Common myeloid progenitor, CD34-positive (primary cell): ENCODE data around the gene PRKCA.
"Not testable (repeated sequence)": the region's sequence is repeated elsewhere in the genome, so short reads cannot be mapped to it uniquely, and the experiment has no call there.

Experiments used
- CTCF ChIA-PET: fragments of 350-600 bp; sonication (Branson Sonifier 250); formaldehyde crosslinking; loops from one replicate; lab custom pipeline; 2021; ENCODE audit warnings: antibody characterized with exemption; lab: Charles Lee
- POLR2A ChIA-PET: fragments of 350-600 bp; sonication (Branson Sonifier 250); formaldehyde crosslinking; loops from one replicate; lab custom pipeline; 2021; ENCODE audit warnings: antibody characterized with exemption; lab: Charles Lee
- DNase-seq, 3 donors: peaks; one replicate each; pipeline versions ENCODE4 v3.0.0 to v3.0.0-alpha.2; 2013
- H3K27ac ChIP-seq, 2 experiments: 1 replicate in 1 of 2; 2 replicates in 1 of 2; pipeline ENCODE4 v1.7.0; 2013; ENCODE audit warnings: inconsistent platforms in 2 of 2, low read length in 2 of 2, mild to moderate bottlenecking in 2 of 2, low read depth in 1 of 2, moderate library complexity in 1 of 2; ENCODE audit not compliant: severe bottlenecking in 2 of 2, insufficient read depth in 1 of 2, poor library complexity in 1 of 2
- H3K27me3 ChIP-seq, 5 experiments: replicated peaks in 2 of 5; 1 replicate in 3 of 5; 2 replicates in 2 of 5; pipeline versions ENCODE4 v1.6.1 to v1.7.0; 2013; ENCODE audit warnings: low read length in 4 of 5, mild to moderate bottlenecking in 2 of 5, moderate library complexity in 2 of 5, inconsistent platforms in 1 of 5; ENCODE audit not compliant: insufficient read depth in 5 of 5, control insufficient read depth in 4 of 5
- H3K36me3 ChIP-seq, 4 experiments: 1 replicate in 2 of 4; 2 replicates in 2 of 4; pipeline versions ENCODE4 v1.6.1 to v1.7.0; 2013; ENCODE audit warnings: low read length in 3 of 4, control low read depth in 1 of 4, mild to moderate bottlenecking in 1 of 4; ENCODE audit not compliant: control insufficient read depth in 4 of 4, insufficient read depth in 4 of 4
- H3K4me1 ChIP-seq, 4 experiments: 1 replicate in 3 of 4; 2 replicates in 1 of 4; pipeline versions ENCODE4 v1.6.1 to v1.7.1; 2013; ENCODE audit warnings: low read length in 3 of 4, mild to moderate bottlenecking in 3 of 4, control low read depth in 1 of 4, inconsistent platforms in 1 of 4, moderate library complexity in 1 of 4; ENCODE audit not compliant: control insufficient read depth in 4 of 4, insufficient read depth in 4 of 4; ENCODE audit errors: control extremely low read depth in 1 of 4
- H3K4me3 ChIP-seq, 7 experiments: 1 replicate in 4 of 7; 2 replicates in 3 of 7; pipeline versions ENCODE4 v1.5.1 to v1.7.0; 2013; ENCODE audit warnings: mild to moderate bottlenecking in 7 of 7, low read length in 6 of 7, moderate library complexity in 6 of 7, inconsistent platforms in 2 of 7, low read depth in 2 of 7, control low read depth in 1 of 7; ENCODE audit not compliant: insufficient read depth in 4 of 7, control insufficient read depth in 1 of 7; ENCODE audit errors: extremely low read depth in 1 of 7
- H3K9me3 ChIP-seq, 5 experiments: 1 replicate in 4 of 5; 2 replicates in 1 of 5; pipeline versions ENCODE4 v1.6.1 to v1.7.1; 2013; ENCODE audit warnings: low read length in 4 of 5, mild to moderate bottlenecking in 2 of 5, inconsistent platforms in 1 of 5, low read depth in 1 of 5, moderate library complexity in 1 of 5; ENCODE audit not compliant: control insufficient read depth in 4 of 5, insufficient read depth in 2 of 5; ENCODE audit errors: control extremely low read depth in 1 of 5
- WGBS: methylation state at CpG from one replicate; pipeline ENCODE4 v1.1.5; 2013; ENCODE audit not compliant: insufficient coverage; 5-methylcytosine and 5-hydroxymethylcytosine counted together

PRKCA gene

DNA sequence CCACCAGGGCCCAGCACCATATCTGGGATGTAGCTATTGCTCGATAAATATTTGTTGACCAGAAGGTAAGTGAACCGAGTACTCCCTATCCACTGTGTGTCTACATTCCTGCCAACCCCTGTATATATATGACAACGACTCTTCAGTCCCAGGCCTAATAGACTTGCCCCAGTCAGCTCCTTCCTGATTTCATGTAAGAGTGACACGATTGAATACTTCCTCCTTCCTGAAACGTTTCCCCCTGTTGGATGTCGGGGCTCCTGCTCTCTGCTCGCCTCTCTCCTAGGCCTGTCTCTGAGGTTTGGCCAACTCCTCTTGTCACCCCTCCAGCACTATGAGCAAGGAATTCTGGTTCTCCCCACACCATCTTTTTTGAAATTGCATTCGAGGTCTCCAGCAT lies 178.9 kb downstream of the PRKCA start:
- H3K27ac ChIP-seq, result no peak overlapping the region
- H3K27me3 ChIP-seq, result peaks cover 0 to 1% (median 0%) of the 10 kb centered on the region in 5 experiments
- ChIA-PET POLR2A (no interaction called here), CTCF (no interaction called here)
- H3K36me3 ChIP-seq, result no peaks in the 10 kb centered on the region
- no peaks in the 10 kb centered on the region for H3K9me3 ChIP-seq
- no peak overlapping the region for H3K4me3 ChIP-seq
- 72% methylated on average over 8 of the region's 8 CpGs for WGBS
- H3K4me1 ChIP-seq, result no peaks in the 10 kb centered on the region
- no peak for DNase-seq

DNA sequence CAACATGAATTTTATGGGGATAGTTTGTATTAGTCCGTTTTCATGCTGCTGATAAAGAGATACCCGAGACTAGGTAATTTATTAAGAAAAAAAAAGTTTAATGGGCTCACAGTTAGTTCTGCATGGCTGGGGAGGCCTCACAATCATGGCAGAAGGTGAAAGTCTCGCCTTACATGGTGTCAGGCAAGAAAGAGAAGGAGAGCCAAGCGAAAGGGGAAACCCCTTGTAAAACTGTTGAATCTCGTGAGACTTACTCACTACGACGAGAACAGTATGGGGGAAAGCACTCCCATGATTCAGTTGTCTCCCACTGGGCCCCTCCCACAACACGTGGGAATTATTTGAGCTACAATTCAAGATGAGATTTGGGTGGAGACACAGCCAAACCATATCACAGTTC lies 181.5 kb downstream of the PRKCA start:
- Histone ChIP-seq H3K27me3 (peaks cover 0 to 1% (median 0%) of the 10 kb centered on the region in 5 experiments), H3K4me1 (no peaks in the 10 kb centered on the region), H3K27ac (no peak overlapping the region), H3K9me3 (no peaks in the 10 kb centered on the region), H3K36me3 (no peaks in the 10 kb centered on the region), H3K4me3 (no peak overlapping the region)
- DNase-seq, result no peak
- POLR2A ChIA-PET, result no interaction called here
- 100% methylated on average over 7 of the region's 8 CpGs for WGBS
- CTCF ChIA-PET, result interaction anchor here (0.7 kb wide), 1 partner anchor 13 kb away, joined by 3 read pairs; no protein-coding TSS in a partner anchor

DNA sequence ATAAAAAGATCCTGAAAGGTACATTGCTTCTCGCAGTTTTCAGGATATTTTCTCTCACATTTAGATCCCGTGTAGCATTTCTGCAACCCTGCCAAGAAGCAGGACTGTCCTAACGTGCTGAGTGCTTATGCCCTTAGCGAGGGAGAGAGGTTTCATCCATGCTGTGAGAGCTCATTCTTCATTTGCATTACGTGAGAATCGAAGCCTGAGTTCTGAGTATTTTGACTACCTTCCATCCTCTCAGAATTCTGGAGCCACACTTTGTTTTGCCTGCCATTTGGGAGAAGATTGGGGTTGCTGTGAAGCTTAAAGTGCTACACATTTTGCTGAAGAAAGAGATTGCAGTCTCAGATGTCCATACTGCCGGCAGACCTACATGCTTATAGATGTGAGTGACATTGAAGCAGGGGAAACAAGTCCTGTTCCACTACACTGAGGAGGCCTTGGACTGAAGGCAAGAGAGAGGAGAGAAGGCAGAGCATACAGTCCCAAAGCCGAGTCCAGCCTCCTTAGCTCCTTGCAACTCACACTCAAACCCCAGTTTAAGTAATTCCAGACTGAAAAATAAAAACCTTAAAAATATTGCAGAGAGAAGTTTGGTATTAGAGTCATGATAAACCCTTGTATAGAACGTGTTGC lies 183.0 kb downstream of the PRKCA start:
- 93% methylated on average over 6 of the region's 9 CpGs for WGBS
- no peaks in the 10 kb centered on the region for H3K36me3 ChIP-seq
- ChIA-PET CTCF (no interaction called here), POLR2A (no interaction called here)
- H3K4me3 ChIP-seq, result no peak overlapping the region
- no peak overlapping the region for H3K27ac ChIP-seq
- DNase-seq, result no peak
- no peaks in the 10 kb centered on the region for H3K9me3 ChIP-seq
- no peaks in the 10 kb centered on the region for H3K4me1 ChIP-seq
- H3K27me3 ChIP-seq, result peaks cover 0 to 1% (median 0%) of the 10 kb centered on the region in 5 experiments

DNA sequence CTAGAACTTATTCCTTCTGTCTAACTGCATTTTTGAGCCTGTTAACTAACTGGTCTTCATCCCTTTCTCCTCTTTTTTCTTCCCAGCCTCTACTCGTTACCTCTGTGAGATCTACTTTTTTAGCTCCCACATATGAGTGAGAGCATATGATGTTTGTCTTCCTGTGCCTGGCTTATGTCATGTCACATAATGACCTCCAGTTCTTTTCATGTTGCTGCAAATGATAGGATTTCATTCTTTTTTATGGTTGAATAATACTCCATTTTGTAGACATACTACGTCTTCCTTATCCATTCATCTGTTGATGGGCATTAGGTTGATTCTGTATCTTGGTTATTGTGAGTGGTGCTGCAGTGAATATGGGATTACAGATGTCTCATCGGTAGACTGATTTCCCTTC lies 184.7 kb downstream of the PRKCA start:
- H3K4me3 ChIP-seq, result no peak overlapping the region
- DNase-seq, result no peak
- H3K36me3 ChIP-seq, result no peaks in the 10 kb centered on the region
- ChIA-PET POLR2A (no interaction called here), CTCF (no interaction called here)
- peaks cover 0 to 1% (median 0%) of the 10 kb centered on the region in 5 experiments for H3K27me3 ChIP-seq
- no CpG with 5 or more reads among the region's 3 CpGs for WGBS
- H3K4me1 ChIP-seq, result no peaks in the 10 kb centered on the region
- no peak overlapping the region for H3K27ac ChIP-seq
- H3K9me3 ChIP-seq, result no peaks in the 10 kb centered on the region

GRCh38 chr17:66487981-66488468 lies 185.6 kb downstream of the PRKCA start:
- no peak overlapping the region for H3K4me3 ChIP-seq
- H3K36me3 ChIP-seq, result no peaks in the 10 kb centered on the region
- H3K27ac ChIP-seq, result no peak overlapping the region
- peaks cover 0 to 1% (median 0%) of the 10 kb centered on the region in 5 experiments for H3K27me3 ChIP-seq
- 92% methylated on average over 5 of the region's 5 CpGs for WGBS
- no peaks in the 10 kb centered on the region for H3K9me3 ChIP-seq
- POLR2A ChIA-PET, result interaction anchor here (0.9 kb wide), 1 partner anchor 1231 kb away, joined by 3 read pairs; no protein-coding TSS in a partner anchor
- peaks cover 0 to 5% (median 0%) of the 10 kb centered on the region in 4 experiments for H3K4me1 ChIP-seq
- no peak for DNase-seq
- CTCF ChIA-PET, result no interaction called here

- H3K27me3 ChIP-seq, result peaks cover 0 to 1% (median 0%) of the 10 kb centered on the region in 5 experiments
- H3K36me3 ChIP-seq, result no peaks in the 10 kb centered on the region
- DNase-seq, result no peak
- ChIA-PET CTCF (no interaction called here), POLR2A (no interaction called here)
- no peak overlapping the region for H3K27ac ChIP-seq
- H3K4me1 ChIP-seq, result peaks cover 0 to 5% (median 0%) of the 10 kb centered on the region in 4 experiments
- no peak overlapping the region for H3K4me3 ChIP-seq
- no peaks in the 10 kb centered on the region for H3K9me3 ChIP-seq
- WGBS, result 76% methylated on average over 2 of the region's 4 CpGs
Measured at GRCh38 chr17:66488864-66489263, 186.5 kb downstream of the PRKCA start.

DNA sequence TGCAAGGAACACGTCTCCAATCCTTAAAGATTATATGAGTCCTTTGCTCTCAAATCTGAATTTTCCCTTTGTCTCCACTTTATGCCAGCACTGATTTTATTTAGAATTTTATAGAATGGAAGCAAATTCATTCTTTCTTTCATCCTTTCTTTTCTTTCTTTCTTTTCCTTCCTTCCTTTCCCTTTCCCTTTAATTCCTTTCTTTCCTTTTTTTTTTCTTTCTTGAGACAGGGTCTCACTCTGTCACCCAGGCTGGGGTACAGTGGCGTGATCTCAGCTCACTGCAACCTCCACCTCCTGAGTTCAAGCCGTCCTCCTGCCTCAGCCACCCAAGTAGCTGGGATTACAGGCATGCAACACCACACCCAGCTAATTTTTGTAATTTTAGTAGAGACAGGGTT lies 187.2 kb downstream of the PRKCA start:
- H3K4me3 ChIP-seq, CTCF ChIA-PET, H3K4me1 ChIP-seq, H3K27me3 ChIP-seq, POLR2A ChIA-PET, H3K9me3 ChIP-seq, DNase-seq, H3K27ac ChIP-seq, H3K36me3 ChIP-seq: not testable (repeated sequence)
- WGBS, result 100% methylated on average over 2 of the region's 3 CpGs
